ENCODE results near the gene IDH3A. TPM values are rescaled to one million over a fixed set of nuclear protein-coding genes. Genes with fewer than 3 reads are reported as not detected.

Gene IDH3A
- total RNA-seq, 4 donors from 2014 or later: 149 to 369 (median 166) TPM

DNA sequence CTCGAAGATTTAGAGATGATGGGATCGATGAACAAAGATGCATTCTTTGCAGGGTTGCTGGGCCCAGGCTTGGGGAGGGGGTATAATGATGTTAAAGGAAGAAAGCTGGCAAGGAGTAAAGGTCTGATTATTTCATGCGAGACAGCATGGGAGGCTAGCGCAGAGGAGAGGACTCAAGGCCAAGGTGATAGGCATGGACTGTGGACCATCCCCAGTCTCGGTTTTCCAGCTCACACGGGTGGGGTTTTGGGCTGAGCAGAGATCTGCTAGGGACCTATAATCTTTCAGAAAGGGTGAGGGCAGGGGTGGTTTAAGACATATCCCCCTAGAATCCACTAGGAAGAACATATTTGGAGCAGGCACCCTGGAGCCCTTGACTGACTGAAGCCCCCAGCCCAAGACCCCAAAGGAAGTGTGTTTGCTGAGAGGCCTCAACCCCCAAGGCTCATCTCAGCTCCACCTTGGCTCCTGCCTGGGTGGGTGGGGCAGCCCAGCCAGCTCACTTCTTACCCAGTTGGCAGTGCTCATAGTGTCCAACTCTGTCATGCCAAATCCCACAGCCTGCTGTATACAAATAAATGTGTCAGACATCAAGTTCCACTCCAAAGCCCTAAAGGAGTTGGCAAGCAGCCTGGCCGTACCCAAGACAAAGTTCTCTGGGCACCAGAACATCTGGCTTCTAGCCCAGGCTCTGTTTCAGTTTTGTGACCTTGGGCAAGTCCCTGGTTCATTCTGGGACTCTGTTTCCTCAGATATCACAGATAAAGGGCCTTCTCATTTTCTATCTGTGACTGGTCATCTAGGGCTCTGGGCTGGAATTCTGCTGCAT lies 67.3 kb downstream of the IDH3A start:
- intact Hi-C loops (cut with DNase I; ENCODE audit: low total_unique reads) (no loop called here), in situ Hi-C loops (cut with MboI; ENCODE audit: low pct_ligation_motif_present in 1 of 4, low pct_unique_long_range_greater_than_20kb in 1 of 4, low sequenced_read_pairs in 3 of 4) (no loop called here)
- Histone ChIP-seq H3K27me3 (no peaks in the 10 kb centered on the region), H3K4me3 (no peak overlapping the region), H3K4me1 (peaks cover 30 to 50% (median 37%) of the 10 kb centered on the region in 4 donors), H3K9me3 (no peaks in the 10 kb centered on the region), H3K36me3 (no peaks in the 10 kb centered on the region), H3K27ac (peak overlapping the region; percentile 74 to 82 (median 80))
- TF ChIP-seq EP300 (IDR thresholded peaks at IDR 0.05; ENCODE audit: low read depth) (peak; percentile 70), POLR2AphosphoS5 (IDR thresholded peaks at IDR 0.05) (peak in 2 of 3 donors; percentile 77), POLR2A (IDR thresholded peaks at IDR 0.05) (no peak)
- TF ChIP-seq, protein P1, sequence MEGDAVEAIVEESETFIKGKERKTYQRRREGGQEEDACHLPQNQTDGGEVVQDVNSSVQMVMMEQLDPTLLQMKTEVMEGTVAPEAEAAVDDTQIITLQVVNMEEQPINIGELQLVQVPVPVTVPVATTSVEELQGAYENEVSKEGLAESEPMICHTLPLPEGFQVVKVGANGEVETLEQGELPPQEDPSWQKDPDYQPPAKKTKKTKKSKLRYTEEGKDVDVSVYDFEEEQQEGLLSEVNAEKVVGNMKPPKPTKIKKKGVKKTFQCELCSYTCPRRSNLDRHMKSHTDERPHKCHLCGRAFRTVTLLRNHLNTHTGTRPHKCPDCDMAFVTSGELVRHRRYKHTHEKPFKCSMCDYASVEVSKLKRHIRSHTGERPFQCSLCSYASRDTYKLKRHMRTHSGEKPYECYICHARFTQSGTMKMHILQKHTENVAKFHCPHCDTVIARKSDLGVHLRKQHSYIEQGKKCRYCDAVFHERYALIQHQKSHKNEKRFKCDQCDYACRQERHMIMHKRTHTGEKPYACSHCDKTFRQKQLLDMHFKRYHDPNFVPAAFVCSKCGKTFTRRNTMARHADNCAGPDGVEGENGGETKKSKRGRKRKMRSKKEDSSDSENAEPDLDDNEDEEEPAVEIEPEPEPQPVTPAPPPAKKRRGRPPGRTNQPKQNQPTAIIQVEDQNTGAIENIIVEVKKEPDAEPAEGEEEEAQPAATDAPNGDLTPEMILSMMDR (IDR thresholded peaks at IDR 0.05): no peak
- DNase-seq: peak; percentile 93
- 50 to 58% methylated on average over 6 to 7 of the region's 7 CpGs for WGBS, 2 donors (ENCODE audit: low coverage in 1 of 2)

DNA sequence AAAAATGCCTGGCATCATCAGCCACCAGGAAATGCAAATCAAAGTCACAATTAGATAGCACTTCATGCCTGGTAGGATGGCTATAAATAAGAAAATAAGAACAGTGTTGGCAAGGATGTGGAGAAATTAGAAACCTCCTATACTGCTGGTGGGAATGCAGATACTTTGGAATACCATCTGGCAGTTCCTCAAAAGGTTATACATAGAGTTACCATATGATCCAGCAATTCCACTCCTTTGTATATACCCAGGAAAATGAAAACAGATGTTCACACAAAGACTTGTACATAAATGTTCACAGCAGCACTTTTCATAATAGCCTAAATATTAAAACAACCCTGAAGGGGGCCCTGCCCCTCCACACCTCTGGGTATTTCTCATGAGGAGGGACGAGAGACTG lies 71.6 kb downstream of the IDH3A start:
- peak overlapping the region in 3 of 4 donors; percentile 15 to 46 (median 28) for H3K27ac ChIP-seq
- TF ChIP-seq EP300 (IDR thresholded peaks at IDR 0.05; ENCODE audit: low read depth) (no peak), POLR2A (IDR thresholded peaks at IDR 0.05) (no peak)
- TF ChIP-seq, protein P1 (IDR thresholded peaks at IDR 0.05): no peak
- WGBS, 2 donors (ENCODE audit: low coverage in 1 of 2): 50 to 87% methylated on average over 1 of the region's 1 CpG
- H3K4me3 ChIP-seq: no peak overlapping the region
- intact Hi-C loops (cut with DNase I; ENCODE audit: low total_unique reads): no loop called here
- DNase-seq: no peak
- H3K9me3 ChIP-seq: no peaks in the 10 kb centered on the region
- no peaks in the 10 kb centered on the region for H3K27me3 ChIP-seq
- peaks cover 15 to 22% (median 18%) of the 10 kb centered on the region in 4 donors for H3K4me1 ChIP-seq
- in situ Hi-C loops (cut with MboI; ENCODE audit: low pct_ligation_motif_present in 1 of 4, low pct_unique_long_range_greater_than_20kb in 1 of 4, low sequenced_read_pairs in 3 of 4): no loop called here
- no peaks in the 10 kb centered on the region for H3K36me3 ChIP-seq

Other genes with a start within 250 kb of the IDH3A start
- gene TBC1D2B, start 71.7 kb upstream of the IDH3A start, total RNA-seq: 10 to 100 TPM; 40.4 to 62.6 (median 53.8) TPM
- gene SH2D7, start 56.8 kb upstream of the IDH3A start, total RNA-seq: 1 to 10 TPM in 3 of 4 donors, not detected in 1; 6.0 to 9.7 (median 9.3) TPM
- gene CIB2, start 17.9 kb upstream of the IDH3A start, total RNA-seq: 10 to 100 TPM in 2 of 4 donors, 1 to 10 TPM in 2; 8.4 to 19.5 (median 9.5) TPM
- 1 to 10 TPM in 1 of 4 donors, not detected in 3; 1.5 TPM for gene ACSBG1, start 85.2 kb downstream of the IDH3A start, total RNA-seq
- 10 to 100 TPM; 34.9 to 69.9 (median 42.5) TPM for gene DNAJA4, start 115.2 kb downstream of the IDH3A start, total RNA-seq
- gene SKIC8, start 150.2 kb downstream of the IDH3A start, total RNA-seq: 10 to 100 TPM in 3 of 4 donors, 1 to 10 TPM in 1; 9.0 to 51.4 (median 44.1) TPM
- 1 to 10 TPM in 2 of 4 donors, not detected in 2; 1.9 to 2.7 TPM for gene CRABP1, start 191.0 kb downstream of the IDH3A start, total RNA-seq